ENCODE measurements around the gene TRIM7.
"Not testable (repeated sequence)": the region's sequence is repeated elsewhere in the genome, so short reads cannot be mapped to it uniquely, and the experiment has no call there.

TRIM7 gene

DNA sequence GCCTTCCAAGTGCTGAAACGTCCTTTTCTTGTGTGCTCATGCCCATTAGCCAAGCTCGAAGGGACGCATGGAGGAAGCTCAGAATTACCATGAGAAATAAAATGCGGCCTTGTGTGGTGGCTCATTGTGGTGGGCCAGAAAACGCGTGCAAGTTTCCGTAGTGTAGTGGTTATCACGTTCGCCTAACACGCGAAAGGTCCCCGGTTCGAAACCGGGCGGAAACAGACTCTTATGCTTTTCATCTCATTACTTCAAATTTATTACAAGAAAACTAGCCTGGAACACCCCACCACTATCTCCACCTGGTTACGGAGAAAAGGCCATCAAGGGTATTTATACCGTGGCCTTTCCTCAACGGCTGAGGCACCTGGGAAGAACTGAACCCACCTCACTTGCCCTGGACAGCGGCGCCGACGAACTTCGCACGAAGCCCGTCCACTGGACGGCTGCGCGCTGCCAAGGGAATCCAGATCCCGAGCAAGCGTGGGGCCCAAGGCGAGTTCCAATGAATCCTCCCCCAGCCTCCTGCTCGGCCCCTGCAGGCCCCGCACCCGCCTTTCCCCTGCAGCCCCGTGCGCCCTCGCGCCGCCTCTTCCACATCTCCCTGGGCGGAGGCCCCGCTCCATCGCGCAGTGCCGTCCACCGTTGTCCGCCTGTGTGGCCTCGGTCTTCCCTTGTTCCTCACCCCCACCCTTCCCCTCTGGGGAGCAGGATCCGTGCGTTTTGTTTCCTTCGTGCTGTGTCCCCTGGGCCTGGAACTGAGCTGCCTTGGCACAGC lies 35.3 kb downstream of the TRIM7 start:
- peak; percentile 25 for DNase-seq

DNA sequence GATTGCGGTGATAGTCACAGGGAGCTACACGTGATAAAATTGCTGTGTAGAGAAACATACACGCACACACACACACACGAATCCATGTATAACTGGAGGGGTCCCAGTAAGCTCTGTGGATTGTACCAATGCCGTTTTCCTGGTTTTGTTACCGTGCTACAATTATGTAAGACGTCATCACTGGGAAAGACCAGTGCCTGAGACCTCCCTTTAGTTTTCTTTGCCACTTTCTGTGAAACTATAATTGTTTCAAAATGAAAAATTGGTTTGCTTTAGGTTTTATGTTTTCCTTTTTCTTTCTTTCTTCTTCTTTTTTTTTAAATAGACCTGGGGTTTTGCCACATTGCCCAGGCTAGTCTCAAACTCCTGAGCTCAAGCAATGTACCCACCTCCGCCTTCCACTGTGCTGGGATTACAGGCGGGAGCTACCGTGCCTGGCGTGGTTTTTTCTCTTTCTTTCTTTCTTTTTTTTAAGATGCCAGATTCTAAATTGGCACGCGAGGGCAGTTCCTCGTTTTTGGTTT lies 36.3 kb downstream of the TRIM7 start:
- no peak for DNase-seq

DNA sequence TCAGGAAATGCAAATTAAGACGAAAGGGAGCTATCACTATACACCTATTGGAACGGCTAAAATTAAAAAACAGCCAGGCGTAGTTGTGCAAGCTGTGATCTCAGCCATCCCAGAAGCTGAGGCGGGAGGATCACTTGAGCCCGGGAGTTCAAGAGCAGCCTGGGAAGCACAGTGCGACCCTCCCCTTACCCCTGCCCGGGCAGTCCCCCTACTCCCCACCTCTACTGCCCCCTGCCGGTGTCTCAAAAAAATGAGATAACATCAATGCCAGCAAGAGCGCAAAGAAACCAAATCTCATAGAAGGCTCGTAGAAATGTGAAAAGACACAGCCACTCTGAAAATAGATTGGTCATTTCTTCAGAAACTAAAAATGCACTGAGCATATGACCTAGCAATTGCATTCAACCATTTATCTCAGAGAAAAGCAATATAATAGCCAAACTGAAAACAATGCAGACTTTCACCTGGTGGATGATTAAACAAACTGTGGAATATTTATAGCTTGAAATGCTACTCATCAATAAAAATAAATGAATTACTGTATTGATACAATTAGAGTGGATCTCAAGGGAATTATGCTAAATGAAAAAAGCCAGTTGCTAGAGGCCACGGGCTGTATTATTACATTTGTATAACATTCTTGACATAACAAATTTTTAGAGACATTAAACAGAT lies 37.0 kb downstream of the TRIM7 start:
- DNase-seq = no peak

DNA sequence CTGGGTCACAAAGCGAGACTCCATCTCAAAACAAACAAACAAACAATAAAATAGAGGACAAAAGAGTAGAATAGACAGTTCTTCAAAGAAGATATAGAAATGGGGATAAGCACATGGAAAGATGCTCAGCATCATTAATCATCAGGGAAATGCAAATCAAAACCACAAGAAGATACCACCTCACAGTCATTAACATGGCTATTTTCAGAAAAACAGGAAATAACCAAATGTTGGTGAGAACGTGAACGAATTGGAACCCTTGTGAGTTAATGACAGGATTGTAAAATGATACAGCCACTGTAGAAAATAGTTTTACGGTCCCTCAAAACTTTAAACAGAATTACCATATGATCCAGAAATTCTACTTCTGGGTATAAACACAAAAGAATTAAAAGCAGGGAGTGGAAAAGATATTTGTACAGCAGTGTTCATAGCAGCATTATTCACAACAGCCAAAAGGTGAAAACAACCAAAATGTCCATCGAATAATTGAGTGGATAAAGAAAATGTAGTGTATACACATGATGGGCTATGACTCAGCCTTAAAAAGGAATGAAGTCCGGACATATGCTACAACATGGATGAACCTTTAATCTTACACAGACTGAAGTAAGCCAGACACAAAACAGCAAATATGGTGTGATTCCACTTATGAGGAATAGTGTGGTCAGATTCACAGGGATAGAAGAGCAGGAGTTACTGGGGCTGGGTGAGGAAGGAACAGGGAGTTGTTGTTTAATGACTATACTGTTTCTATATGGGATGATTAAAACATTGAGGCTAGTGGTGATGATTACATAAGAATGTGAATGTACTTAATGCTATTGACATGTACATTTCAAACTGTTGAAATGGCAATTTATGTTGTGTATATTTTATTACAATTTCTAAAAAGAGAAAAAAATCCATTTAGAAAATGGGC lies 37.9 kb downstream of the TRIM7 start:
- no peak for DNase-seq

DNA sequence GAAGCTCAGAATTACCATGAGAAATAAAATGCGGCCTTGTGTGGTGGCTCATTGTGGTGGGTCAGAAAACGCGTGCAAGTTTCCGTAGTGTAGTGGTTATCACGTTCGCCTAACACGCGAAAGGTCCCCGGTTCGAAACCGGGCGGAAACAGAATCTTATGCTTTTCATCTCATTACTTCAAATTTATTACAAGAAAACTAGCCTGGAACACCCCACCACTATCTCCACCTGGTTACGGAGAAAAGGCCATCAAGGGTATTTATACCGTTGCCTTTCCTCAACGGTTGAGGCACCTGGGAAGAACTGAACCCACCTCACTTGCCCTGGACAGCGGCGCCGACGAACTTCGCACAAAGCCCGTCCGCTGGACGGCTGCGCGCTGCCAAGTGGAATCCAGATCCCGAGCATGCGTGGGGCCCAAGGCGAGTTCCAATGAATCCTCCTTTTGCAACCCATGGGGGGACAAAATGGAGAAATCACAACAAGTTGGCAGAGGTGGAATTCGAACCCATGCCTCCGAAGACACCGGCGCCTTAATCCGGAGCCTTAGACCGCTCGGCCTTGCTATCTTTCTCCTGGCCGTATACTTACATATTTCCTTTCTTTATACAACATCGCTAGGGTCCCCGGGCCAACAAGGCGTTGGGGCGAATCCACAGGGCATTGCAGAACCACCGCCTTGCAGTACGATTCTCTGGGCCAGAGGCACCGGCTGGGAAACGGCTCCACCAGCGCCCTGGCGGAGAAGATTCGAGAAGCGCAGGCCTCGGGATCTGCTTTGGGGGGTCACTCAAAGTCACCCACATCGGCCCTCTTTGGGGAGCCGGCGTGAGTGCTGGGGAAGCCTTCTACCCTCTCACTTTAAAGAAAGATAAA lies 40.7 kb downstream of the TRIM7 start:
- DNase-seq = no peak

DNA sequence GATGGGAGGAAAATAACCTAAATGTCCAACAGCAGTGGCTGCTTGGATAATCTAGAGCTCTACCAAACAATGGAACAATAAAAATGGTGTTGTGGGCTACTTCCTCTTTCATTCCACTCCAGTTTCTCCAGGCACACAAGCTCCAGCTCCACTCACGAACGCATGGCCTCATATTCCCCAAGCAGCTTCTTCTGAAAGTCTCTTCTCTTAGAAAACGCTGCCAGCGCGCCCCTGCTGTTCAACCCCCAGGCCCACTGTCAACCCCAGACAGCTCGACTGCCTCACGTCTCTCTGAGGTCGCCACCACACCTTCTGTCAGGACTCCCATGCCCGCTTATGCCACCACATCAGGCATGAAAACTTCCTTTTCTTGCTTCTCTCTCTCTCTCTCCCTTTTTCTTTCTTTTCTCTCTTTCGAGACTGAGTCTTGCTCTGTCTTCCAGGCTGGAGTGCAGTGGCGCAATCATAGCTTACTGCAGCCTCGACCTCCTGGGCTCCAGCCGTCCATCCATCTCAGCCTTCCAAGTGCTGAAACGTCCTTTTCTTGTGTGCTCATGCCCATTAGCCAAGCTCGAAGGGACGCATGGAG lies 41.4 kb downstream of the TRIM7 start:
- DNase-seq = no peak

GRCh38 chr5:181161534-181162175 lies 43.3 kb downstream of the TRIM7 start:
- no peak for DNase-seq

DNA sequence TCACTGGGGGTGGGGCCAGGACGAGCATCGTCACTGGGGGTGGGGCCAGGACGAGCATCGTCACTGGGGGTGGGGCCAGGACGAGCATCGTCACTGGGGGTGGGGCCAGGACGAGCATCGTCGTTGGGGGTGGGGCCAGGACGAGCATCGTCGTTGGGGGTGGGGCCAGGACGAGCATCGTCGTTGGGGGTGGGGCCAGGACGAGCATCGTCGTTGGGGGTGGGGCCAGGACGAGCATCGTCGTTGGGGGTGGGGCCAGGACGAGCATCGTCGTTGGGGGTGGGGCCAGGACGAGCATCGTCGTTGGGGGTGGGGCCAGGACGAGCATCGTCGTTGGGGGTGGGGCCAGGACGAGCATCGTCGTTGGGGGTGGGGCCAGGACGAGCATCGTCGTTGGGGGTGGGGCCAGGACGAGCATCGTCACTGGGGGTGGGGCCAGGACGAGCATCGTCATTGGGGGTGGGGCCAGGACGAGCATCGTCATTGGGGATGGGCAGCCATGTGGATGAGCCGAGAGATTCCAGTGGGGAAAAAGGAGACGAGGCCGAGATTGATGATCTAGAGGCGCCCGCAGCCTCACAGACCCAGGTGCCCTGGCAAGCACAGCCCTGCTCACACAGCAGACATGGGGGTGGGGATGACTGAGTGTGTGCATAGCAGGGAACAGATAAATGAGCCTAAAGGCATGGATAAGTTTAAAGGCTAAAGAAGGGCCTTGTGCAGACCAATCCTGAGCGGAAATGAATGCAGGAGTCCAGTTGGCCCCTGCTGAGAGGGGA lies 44.1 kb downstream of the TRIM7 start:
- not testable (repeated sequence) for DNase-seq

GRCh38 chr5:181160152-181160754 lies 44.7 kb downstream of the TRIM7 start:
- DNase-seq = no peak

DNA sequence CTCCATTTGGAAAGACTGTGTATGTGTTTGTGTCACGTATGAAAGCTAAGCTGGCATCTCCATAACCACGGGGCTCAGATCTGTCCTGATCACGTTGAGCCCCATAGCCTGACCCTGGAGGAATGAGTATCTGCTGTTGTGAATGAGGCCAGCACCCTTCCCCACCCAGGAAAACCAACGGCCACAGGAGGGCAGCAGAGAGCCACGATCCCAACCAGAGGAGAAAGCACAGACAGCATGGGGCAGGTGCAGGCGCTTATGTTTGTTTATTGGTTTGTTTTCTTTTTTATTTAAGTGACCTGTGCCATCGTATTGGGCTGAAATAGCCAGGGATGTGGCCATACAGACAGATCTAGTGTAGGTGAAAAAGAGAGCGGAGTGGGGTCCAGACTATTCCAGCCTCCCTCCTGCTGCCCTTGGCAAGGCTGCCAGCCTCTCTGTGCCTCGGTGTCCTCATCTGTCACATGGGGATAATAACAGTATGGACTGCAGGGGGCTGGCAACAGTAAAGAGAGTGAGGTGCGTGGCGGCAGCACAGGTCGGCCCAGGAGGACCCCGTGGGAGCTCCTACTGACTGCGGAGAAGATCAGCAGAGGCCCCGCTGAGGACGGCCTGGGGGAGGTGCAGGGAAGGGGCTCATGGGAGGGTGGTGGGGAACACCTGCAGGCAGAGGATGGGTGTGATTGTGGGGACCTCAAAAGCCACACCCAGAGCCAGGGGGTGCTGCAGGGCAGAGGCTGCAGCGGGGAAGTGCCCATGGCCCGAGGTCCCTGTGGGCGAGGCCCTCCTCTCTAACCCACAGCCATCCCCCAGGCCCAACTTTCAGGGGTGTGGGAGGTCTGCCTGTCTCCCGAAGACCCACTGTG lies 45.5 kb downstream of the TRIM7 start:
- peak; percentile 58 for DNase-seq

- DNase-seq = no peak
These were observed 46.1 kb downstream of the TRIM7 start for GRCh38 chr5:181158869-181159268.

DNA sequence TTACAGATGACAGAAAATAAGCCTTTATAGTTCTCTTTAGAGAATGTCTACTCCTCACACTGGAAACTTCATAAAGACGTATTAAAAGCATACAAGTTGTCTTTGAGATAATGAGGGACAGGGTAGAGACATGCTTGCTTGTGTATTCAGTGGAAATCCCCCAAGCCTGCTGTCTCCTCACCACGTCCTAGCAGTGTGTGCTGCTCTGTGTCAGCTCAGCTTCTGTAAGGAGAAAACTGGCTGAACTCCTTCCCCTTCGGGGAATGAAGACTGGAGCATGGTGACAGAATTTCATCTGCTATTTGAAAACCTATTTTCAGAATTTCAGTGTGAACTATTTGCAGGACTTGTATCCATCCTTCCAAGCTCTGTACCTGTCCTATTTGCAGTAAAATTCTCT lies 48.2 kb downstream of the TRIM7 start:
- DNase-seq = no peak

DNA sequence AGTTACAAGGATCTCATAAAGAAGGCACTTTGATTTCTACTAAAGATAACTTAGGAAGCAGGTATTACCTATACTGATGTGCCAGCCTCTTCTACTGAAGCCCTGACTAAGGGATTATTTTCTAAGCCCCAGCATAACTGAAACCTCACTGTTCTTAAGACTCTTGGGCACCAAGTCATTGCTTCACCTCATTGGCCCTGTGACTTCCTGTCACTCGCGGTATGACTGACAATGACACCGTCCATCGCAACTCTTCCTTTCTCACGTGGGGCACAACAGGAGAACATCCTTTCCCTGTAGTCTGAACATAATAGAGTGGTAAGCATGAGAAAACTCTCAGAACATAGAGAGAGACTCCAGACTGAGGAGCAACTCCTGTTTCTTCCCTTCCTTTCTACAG lies 51.2 kb downstream of the TRIM7 start:
- DNase-seq = no peak

- no peak for DNase-seq
These were observed 52.6 kb downstream of the TRIM7 start for GRCh38 chr5:181152406-181152805.

DNA sequence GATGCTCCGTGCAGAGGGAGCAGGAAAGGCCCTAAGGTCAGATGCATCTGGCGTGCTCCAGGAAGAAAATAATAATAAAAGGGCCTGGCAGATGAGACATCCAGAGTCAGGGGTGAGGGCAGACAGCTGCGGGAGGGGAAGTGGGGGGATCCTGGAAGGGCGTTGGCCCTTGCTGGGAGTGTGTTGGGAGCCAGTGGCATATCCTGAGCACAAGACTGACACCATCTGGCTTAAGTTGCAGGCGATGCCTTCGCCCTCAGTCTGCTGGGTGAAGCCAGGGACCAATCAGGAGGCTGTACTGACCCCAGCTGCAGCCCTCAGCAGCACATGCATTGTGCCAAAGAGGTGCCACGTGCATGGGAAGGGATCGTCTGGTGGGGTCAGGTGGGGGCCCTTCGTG lies 53.9 kb downstream of the TRIM7 start:
- DNase-seq = no peak

DNA sequence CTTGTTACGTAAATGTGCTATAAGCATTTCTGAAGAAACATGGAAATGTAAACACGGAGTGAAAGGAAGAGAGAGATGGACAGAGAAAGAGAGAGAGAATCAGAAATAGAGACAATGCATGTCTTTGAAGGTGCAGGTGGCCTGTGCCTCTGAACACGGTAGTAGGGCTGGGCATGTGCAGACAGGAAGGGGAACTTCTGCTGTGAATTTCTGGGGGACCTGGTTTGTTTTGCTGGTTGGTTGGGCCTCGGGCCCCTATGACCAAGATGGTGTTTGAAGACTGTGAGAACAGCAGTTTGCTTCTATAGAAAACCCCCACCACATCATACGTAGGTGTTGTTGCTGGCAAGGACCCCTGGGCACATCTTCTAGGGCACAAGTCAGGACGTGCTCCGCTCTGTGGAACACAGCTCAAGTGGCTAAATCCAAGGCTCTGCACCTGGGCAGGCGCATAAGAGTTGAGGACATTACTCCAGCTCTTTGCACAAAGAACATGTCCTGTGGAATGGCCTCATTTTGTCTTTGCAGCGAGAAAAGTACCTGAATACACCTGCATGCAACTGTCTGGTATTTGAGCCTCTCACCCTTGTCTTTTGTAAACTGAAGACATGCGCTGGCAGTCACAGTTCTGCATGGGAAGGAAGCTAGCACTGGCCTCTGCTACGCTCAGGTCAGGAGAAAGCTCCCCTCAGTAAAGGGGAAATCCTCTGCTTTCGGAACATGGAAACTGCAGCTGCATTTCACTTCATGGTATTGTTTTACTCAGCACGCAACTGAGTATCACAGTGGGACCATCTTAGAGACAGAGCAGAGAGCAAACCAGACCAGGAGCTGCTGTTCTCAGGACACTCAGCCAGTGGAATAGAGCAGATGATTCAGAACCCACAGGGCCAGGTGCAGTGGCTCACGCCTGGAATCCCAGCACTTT lies 54.9 kb downstream of the TRIM7 start:
- no peak for DNase-seq

DNA sequence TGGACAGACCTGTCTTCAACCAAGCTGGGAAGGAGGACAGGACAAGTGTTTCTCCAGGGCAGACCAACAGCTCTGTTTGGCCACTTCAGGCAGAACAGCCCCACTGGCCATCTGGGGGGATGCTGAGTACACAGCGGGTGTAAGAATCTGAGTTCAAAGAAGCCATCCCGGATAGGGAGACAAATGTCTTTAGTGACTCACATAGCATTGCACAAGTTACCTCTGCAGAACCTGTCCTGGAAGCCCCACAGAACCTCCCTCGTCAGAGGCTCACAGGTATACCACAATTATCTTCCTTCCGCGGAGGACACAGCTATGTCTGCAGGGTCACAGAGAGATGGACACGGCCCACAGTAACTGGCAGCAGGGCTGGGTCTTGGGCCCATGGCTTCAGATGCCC lies 55.6 kb downstream of the TRIM7 start:
- DNase-seq = no peak

All from NCI-H510A treated with DMSO at 0.1 percent for 48 hours (cell line).